ENCODE data around the gene GRID1. TPM values are rescaled to one million over a fixed set of nuclear protein-coding genes. Genes with fewer than 3 reads are reported as not detected.

GRID1 gene
- total and polyA plus RNA-seq, 10 of the 15 experiments (the other 5 are each of a cell fraction or from before 2014, with no cell fraction given): 0.04 to 0.62 (median 0.08) TPM; not detected in 5

DNA sequence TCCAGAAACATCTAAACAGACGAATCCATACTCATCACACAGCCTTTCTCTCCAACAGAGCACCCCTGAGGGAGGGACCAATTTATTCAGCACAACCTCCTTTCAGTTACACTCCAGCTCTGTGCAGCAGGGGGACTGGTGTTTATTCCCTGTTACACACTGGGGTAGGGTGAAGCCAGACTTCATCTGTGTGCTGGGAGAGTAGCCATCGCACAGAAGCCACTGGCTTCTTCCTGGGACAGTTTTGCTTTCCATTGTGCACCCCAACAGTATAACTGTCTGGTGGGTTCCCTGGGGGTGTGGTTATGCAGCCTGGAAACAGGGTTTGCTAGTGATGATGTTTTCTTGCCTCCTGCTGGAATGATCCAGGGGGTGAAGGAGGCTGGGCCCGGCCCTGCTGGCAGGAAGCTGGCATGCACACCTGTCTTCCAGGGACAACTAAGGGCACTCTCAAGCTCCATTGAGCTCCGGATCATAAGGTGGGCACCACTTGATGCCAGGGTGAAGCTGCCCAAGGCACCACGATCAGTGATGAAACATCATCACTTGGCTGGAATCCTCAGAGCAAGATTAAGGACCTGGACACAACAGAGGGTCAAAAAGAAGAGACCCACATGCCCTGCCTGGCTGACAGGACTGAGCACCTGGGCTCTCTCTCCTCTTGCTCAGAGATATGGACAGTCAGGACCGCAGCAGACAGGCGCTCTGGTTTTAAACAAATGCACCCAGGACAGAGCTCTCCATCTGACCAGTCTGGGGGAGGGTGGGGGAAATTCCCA lies 293.2 kb downstream of the GRID1 start (continued):
- TF ChIP-seq NFYA (IDR thresholded peaks at IDR 0.05; ENCODE audit: borderline replicate concordance, low read depth, low read length) (no peak), SMAD1 (IDR thresholded peaks at IDR 0.05; ENCODE audit: low read depth, partially characterized antibody) (no peak), CBX3 (IDR thresholded peaks at IDR 0.05; ENCODE audit: borderline replicate concordance, low read depth) (no peak)
- TF ChIP-seq, protein P1, sequence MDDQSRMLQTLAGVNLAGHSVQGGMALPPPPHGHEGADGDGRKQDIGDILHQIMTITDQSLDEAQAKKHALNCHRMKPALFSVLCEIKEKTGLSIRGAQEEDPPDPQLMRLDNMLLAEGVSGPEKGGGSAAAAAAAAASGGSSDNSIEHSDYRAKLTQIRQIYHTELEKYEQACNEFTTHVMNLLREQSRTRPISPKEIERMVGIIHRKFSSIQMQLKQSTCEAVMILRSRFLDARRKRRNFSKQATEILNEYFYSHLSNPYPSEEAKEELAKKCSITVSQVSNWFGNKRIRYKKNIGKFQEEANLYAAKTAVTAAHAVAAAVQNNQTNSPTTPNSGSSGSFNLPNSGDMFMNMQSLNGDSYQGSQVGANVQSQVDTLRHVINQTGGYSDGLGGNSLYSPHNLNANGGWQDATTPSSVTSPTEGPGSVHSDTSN (IDR thresholded peaks at IDR 0.05; ENCODE audit: insufficient replicate concordance, low read depth, low read length): no peak
- TF ChIP-seq, protein P2, sequence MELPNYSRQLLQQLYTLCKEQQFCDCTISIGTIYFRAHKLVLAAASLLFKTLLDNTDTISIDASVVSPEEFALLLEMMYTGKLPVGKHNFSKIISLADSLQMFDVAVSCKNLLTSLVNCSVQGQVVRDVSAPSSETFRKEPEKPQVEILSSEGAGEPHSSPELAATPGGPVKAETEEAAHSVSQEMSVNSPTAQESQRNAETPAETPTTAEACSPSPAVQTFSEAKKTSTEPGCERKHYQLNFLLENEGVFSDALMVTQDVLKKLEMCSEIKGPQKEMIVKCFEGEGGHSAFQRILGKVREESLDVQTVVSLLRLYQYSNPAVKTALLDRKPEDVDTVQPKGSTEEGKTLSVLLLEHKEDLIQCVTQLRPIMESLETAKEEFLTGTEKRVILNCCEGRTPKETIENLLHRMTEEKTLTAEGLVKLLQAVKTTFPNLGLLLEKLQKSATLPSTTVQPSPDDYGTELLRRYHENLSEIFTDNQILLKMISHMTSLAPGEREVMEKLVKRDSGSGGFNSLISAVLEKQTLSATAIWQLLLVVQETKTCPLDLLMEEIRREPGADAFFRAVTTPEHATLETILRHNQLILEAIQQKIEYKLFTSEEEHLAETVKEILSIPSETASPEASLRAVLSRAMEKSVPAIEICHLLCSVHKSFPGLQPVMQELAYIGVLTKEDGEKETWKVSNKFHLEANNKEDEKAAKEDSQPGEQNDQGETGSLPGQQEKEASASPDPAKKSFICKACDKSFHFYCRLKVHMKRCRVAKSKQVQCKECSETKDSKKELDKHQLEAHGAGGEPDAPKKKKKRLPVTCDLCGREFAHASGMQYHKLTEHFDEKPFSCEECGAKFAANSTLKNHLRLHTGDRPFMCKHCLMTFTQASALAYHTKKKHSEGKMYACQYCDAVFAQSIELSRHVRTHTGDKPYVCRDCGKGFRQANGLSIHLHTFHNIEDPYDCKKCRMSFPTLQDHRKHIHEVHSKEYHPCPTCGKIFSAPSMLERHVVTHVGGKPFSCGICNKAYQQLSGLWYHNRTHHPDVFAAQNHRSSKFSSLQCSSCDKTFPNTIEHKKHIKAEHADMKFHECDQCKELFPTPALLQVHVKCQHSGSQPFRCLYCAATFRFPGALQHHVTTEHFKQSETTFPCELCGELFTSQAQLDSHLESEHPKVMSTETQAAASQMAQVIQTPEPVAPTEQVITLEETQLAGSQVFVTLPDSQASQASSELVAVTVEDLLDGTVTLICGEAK (IDR thresholded peaks at IDR 0.05; ENCODE audit: borderline replicate concordance): no peak
- TF ChIP-seq, protein P3, sequence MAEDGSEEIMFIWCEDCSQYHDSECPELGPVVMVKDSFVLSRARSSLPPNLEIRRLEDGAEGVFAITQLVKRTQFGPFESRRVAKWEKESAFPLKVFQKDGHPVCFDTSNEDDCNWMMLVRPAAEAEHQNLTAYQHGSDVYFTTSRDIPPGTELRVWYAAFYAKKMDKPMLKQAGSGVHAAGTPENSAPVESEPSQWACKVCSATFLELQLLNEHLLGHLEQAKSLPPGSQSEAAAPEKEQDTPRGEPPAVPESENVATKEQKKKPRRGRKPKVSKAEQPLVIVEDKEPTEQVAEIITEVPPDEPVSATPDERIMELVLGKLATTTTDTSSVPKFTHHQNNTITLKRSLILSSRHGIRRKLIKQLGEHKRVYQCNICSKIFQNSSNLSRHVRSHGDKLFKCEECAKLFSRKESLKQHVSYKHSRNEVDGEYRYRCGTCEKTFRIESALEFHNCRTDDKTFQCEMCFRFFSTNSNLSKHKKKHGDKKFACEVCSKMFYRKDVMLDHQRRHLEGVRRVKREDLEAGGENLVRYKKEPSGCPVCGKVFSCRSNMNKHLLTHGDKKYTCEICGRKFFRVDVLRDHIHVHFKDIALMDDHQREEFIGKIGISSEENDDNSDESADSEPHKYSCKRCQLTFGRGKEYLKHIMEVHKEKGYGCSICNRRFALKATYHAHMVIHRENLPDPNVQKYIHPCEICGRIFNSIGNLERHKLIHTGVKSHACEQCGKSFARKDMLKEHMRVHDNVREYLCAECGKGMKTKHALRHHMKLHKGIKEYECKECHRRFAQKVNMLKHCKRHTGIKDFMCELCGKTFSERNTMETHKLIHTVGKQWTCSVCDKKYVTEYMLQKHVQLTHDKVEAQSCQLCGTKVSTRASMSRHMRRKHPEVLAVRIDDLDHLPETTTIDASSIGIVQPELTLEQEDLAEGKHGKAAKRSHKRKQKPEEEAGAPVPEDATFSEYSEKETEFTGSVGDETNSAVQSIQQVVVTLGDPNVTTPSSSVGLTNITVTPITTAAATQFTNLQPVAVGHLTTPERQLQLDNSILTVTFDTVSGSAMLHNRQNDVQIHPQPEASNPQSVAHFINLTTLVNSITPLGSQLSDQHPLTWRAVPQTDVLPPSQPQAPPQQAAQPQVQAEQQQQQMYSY (CRISPR knock-in tag; IDR thresholded peaks at IDR 0.05): no peak
